AML-193 (cell line): ENCODE data around the gene DNAJC9.
"Not testable (repeated sequence)": the region's sequence is repeated elsewhere in the genome, so short reads cannot be mapped to it uniquely, and the experiment has no call there.

Experiments
- DNase-seq, 2 experiments: peaks; one replicate each; lab custom pipeline; 2025; lab: John Stamatoyannopoulos, UW

DNAJC9 gene

GRCh38 chr10:73246646-73247508, at the start of gene DNAJC9:
TSS of gene DNAJC9 (minus strand) at chr10:73247255. CDS start at chr10:73247189, 66 bp downstream.
- DNase-seq, result peak; percentile 91 to 92

- no peak for DNase-seq
These were observed 46.4 kb upstream of the DNAJC9 start for GRCh38 chr10:73293461-73293860.

DNA sequence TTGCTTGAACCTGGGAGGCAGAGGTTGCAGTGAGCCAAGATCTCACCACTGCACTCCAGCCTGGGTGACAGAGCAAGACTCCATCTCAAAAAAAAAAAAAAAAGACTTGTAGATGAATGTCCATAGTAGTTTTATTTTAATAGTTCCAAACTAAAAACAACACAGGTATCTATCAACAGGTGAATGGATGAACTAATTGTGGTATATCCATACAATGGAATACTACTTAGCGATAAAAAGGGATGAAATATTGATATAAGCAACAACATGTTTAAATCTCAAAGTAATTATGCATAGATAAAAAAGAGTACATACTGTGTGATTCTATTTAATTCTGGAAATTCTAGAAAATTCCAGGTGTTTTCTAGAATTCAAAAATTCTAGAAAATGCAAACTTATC, 42.9 kb upstream of the DNAJC9 start:
- no peak for DNase-seq

GRCh38 chr10:73287441-73287840, 40.4 kb upstream of the DNAJC9 start:
- peak; percentile 5 to 15 for DNase-seq

DNA sequence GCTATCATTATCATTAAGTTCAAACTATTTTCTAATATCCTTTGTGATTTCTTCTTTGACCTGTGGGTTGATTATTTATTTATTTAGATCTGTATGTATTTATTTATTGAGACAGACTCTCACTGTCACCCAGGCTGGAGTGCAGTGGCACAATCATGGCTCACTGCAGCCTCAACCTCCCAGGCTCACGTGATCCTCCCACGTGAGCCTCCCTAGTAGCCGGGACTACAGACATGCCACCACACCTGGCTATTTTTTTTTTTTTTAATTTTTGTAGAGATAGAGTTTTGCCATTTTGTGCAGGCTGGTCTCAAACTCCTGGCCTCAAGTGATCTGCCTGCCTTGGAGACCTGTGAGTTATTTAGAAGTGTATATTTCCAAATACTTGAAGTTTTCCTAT, 34.0 kb upstream of the DNAJC9 start:
- no peak for DNase-seq

GRCh38 chr10:73264423-73264822, 17.4 kb upstream of the DNAJC9 start:
- no peak for DNase-seq

GRCh38 chr10:73263693-73264347, 16.8 kb upstream of the DNAJC9 start:
- DNase-seq, result peak; percentile 50 to 51

DNA sequence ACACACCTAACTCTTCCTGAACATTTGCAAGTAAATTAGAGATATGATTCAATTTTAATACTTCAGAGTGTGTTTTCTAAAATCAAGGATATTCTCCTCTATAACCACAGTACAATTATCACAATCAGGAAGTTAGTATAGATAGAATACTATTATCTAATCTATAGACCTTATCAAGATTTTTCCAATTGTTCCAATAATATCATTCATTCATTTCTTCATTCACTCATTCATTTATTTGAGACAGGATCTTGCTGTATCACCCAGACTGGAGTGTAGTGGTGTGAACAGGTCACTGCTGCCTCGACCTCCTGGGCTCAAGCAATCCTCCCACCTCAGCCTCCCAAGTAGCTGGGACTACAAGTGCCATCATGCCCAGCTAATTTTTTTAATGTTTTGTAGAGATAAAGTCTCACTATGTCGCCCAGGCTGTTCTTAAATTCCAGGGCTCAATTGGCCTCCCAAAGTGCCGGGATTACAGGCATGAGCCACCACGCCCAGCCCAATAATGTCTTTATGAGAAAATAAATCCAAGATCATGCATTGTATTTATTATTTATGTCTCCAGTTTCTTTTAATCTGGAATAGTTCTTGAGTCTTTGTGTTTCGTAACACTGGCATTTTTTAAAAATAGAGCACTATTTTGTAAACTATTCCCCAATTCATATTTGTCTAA, 16.0 kb upstream of the DNAJC9 start:
- no peak for DNase-seq

- no peak for DNase-seq
These were observed 15.2 kb upstream of the DNAJC9 start for GRCh38 chr10:73262105-73262730.

- DNase-seq, result no peak
These were observed 14.4 kb upstream of the DNAJC9 start for GRCh38 chr10:73261362-73261995.

DNA sequence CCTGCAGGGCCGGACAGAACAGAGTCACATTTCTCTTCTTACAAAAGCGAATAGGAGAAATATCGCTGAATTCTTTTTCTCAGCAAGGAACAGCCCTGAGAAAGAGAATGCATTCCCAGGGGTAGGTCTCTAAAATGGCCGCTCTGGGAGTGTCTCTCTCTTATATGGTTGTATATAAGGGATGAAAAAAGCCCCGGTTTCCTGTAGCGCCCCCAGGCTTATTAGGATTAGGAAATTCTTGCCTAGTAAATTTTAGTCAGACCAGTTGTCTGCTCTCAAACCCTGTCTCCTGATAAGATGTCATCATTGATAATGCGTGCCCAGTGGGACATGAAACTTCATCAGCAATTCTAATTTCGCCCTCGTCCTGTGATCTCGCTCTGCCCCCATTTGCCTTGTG, 11.6 kb upstream of the DNAJC9 start:
- DNase-seq, result not testable (repeated sequence)

GRCh38 chr10:73253225-73253555, 6.1 kb upstream of the DNAJC9 start:
- peak in 1 of 2 experiments; percentile 20 for DNase-seq

- peak; percentile 95 to 96 for DNase-seq
These were observed 5.6 kb upstream of the DNAJC9 start, which contains the start of gene MRPS16 for GRCh38 chr10:73252445-73253224. TSS of gene MRPS16 (minus strand) at chr10:73252644. CDS start at chr10:73252482, 162 bp downstream.

GRCh38 chr10:73251683-73252444, 4.8 kb upstream of the DNAJC9 start:
- DNase-seq, result no peak

GRCh38 chr10:73248259-73248724, 1.2 kb upstream of the DNAJC9 start:
- no peak for DNase-seq

GRCh38 chr10:73247509-73248258, 629 bp upstream of the DNAJC9 start:
- DNase-seq, result no peak

GRCh38 chr10:73246322-73246645, 771 bp downstream of the DNAJC9 start:
- DNase-seq, result peak in 1 of 2 experiments; percentile 29

GRCh38 chr10:73244866-73245477, 2.1 kb downstream of the DNAJC9 start:
- no peak for DNase-seq

DNA sequence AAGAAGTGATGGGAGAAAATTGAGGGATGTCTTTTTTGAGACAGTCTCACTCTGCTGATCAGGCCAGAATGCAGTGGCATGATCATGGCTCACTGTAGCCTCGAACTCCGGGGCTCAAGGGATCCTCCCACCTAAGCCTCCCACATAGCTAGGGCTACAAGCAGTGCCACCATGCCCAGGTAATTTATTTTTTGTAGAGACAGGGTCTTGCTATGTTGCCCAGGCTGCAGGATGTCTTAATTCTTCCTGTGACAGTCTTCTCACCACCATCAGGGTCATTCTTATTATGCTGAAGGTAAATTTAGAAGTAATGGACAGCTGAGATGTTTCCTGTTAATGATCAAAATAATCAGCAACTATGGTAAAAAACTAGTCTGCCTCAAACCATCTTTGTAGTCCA, 7.1 kb downstream of the DNAJC9 start:
- DNase-seq, result no peak
